SJSA1 (cell line): ENCODE data around the gene MZT1. TPM values are rescaled to one million over a fixed set of nuclear protein-coding genes. Genes with fewer than 3 reads are reported as not detected.
A peak's percentile ranks its signal among the peaks of the same experiment; 100 is the strongest.
"Not testable (repeated sequence)": the region's sequence is repeated elsewhere in the genome, so short reads cannot be mapped to it uniquely, and the experiment has no call there.

Experiments used
- DNase-seq, 2 experiments: peaks; one replicate each; pipeline ENCODE4 v3.0.0-alpha.2; 2015 to 2020; ENCODE audit warnings: low spot score in 2 of 2, low read depth in 1 of 2
- H3K27ac ChIP-seq: fragments of 250-450 bp; sonication (Bioruptor Pico); 2 replicates; pipeline ENCODE4 v1.5.1; 2020; ENCODE audit warnings: mild to moderate bottlenecking, moderate library complexity
- H3K27me3 ChIP-seq: fragments of 250-450 bp; sonication (Bioruptor Pico); replicated peaks from 2 replicates; pipeline ENCODE4 v1.5.1; 2020; ENCODE audit warnings: mild to moderate bottlenecking, moderate library complexity
- H3K36me3 ChIP-seq: fragments of 250-450 bp; sonication (Bioruptor Pico); 2 replicates; pipeline ENCODE4 v1.5.1; 2020; ENCODE audit warnings: mild to moderate bottlenecking
- H3K4me1 ChIP-seq: fragments of 250-450 bp; sonication (Bioruptor Pico); replicated peaks from 2 replicates; pipeline ENCODE4 v1.6.1; 2021; ENCODE audit warnings: mild to moderate bottlenecking
- H3K4me3 ChIP-seq: fragments of 250-450 bp; sonication (Bioruptor Pico); 2 replicates; pipeline ENCODE4 v1.5.1; 2020; ENCODE audit warnings: mild to moderate bottlenecking
- H3K9me3 ChIP-seq: fragments of 250-450 bp; sonication (Bioruptor Pico); replicated peaks from 2 replicates; pipeline ENCODE4 v1.5.1; 2020; ENCODE audit warnings: mild to moderate bottlenecking
- total RNA-seq: library from RNA; depleted of rRNA; stranded (reverse); fragments of >200 nt; shearing (Covaris generic); gene quantifications from 2 replicates; pipeline ENCODE4 v1.2.3, GENCODE V29; 2014; rRNA removed

MZT1 gene, protein sequence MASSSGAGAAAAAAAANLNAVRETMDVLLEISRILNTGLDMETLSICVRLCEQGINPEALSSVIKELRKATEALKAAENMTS
- total RNA-seq = 53.0 and 76.5 TPM in 2 replicates

DNA sequence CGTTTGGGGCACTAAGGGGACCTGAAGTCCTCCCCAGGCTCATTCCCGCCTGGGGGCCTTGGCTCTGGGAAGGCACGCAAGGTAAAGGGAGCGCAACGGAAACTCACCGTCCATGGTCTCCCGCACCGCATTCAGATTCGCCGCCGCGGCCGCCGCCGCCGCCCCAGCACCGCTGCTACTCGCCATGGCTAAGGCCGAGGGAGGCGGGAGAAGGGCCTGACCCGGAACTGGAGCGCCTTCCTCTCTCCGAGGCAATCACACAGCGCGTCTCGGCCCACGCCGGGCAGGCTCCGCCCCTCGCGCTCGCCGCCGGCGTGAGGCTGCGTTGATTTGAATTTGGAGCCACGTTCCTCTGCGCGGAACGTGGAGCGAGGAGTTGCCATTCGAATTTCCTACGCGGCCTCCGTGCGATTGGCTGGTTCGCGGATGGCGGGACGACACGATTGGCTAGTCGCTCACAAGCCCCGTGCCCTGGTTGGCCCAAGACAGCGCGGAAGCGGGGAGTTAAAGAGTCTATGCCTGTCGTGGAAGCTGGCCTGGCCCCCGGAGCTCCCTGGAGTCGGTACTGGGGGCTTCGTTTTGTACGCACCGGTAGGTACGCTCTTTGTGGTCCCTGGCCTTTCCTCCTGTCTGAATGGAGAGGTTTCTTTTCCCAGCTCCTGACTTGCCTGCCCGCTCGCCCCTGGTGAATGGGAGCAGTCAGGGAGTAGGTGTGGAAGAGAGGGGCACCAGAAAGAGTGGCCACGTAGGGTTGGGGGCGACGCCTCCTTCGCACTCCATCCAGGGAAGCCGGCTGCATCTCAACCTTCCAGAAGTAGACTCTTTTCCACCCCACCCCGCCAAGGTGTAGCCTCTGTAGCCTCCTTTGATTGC is at the start of gene MZT1, which contains the start of gene BORA:
Gene MZT1 (minus strand): TSS at position 213 of the 873 bp plus-strand sequence. CDS start 27 bp downstream, at position 186.
Gene BORA (plus strand): TSS at position 507 of the 873 bp plus-strand sequence. CDS start 1,018 bp downstream, outside the sequence.
- Histone ChIP-seq H3K27ac (peak within 1 kb of the TSS; percentile 62), H3K9me3 (no peaks in the 10 kb centered on the region), H3K4me1 (peaks cover 11% of the 10 kb centered on the region), H3K36me3 (peaks cover 51% of the 10 kb centered on the region), H3K27me3 (no peaks in the 10 kb centered on the region), H3K4me3 (peak within 1 kb of the TSS; percentile 83)
- peak; percentile 95 to 96 for DNase-seq

DNA sequence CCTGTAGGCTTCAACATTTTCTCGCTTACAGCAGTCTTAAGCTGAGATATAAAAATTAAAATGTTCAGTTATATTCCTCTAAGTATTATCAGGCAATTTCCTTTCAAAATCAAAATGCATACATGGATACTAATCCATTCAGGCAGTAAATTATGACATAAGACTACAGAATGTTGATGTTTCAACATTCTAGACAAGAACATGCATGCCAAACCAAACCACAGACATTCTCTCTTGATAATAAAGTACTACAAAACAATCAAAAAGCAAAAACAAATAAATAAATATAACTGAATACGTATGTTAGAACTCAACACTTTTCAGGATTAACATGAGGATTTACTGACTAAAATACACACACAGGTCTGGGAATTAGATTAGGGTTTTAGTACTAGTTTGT is 46.6 kb upstream of the MZT1 start:
- Histone ChIP-seq H3K4me3 (no peak overlapping the region), H3K4me1 (no peaks in the 10 kb centered on the region), H3K36me3 (peaks cover 84% of the 10 kb centered on the region), H3K27me3 (no peaks in the 10 kb centered on the region), H3K27ac (no peak overlapping the region), H3K9me3 (no peaks in the 10 kb centered on the region)
- peak in 1 of 2 experiments; percentile 22 for DNase-seq

DNA sequence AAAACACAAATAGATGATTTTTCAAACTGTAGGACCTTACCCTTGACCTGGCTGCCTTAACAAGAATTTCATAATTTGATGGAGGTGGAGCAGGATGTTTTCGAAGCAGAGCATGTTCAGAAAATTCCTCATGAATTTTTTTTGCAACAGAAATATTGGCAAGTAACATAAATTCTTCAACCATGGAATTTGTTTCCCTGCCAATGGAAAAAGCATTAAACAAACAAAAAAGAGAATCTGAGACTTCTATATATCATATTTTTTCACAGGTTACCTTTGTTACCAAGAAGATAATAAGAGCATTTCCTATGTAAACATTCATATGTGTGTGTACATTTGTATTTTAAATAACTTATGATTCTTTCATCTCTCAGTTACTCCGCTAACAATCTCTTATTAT is 36.0 kb upstream of the MZT1 start:
- H3K9me3 ChIP-seq = no peaks in the 10 kb centered on the region
- H3K36me3 ChIP-seq = peaks cover 94% of the 10 kb centered on the region
- no peak overlapping the region for H3K4me3 ChIP-seq
- no peaks in the 10 kb centered on the region for H3K4me1 ChIP-seq
- H3K27ac ChIP-seq = no peak overlapping the region
- no peak for DNase-seq
- H3K27me3 ChIP-seq = no peaks in the 10 kb centered on the region

DNA sequence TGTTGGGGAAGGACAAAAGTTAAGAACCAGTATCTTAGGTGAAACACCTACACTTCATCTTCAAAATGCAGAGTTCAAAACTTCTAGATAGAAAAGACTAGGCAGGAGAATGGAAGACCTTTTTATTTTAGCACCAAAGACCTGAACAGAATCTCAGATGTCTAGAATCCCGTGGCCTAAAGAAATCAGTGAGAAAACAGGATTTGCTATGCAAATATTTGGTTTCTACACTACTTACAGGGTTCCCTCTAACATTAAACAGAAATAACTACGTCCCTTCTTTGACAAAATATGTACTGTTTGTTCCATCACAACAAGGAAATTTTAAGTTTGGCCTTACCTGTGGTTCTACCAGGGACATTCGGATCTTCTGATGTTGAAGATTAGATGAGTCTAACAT is 32.8 kb upstream of the MZT1 start:
- Histone ChIP-seq H3K9me3 (no peaks in the 10 kb centered on the region), H3K27me3 (no peaks in the 10 kb centered on the region), H3K27ac (no peak overlapping the region), H3K36me3 (peaks cover 88% of the 10 kb centered on the region), H3K4me3 (no peak overlapping the region), H3K4me1 (no peaks in the 10 kb centered on the region)
- no peak for DNase-seq

DNA sequence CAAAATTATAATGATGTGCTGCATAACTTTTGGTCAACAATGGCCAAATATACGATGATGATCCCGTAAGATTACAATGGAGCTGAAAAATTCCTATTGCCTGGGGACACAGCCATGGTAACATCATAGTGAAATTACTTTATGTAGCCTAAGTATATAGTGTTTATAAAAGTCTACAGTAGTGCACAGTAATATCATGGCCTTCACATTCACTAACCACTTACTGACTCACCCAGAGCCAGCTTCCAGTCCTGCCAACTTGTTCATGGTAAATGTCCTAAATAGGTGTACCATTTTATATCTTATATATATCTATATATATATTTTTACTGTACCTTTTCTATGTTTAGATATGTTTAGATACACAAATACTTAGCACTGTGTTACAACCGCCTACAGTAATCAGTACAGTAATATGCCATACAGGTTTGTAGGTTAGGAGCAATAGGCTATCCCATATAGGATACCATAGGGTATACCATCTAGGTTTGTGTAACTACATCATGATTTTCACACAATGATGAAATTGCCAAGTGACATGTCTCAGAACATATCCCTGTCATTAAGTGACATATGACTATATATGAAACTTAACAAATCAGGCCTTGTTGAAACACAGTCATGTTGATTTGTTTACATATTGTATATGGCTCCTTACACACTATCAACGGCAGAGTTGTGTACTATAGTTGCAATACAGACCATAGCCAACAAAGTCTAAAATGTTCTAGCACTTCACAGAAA is 30.5 kb upstream of the MZT1 start:
- no peaks in the 10 kb centered on the region for H3K27me3 ChIP-seq
- no peak overlapping the region for H3K4me3 ChIP-seq
- no peaks in the 10 kb centered on the region for H3K9me3 ChIP-seq
- H3K27ac ChIP-seq = no peak overlapping the region
- no peaks in the 10 kb centered on the region for H3K4me1 ChIP-seq
- H3K36me3 ChIP-seq = peaks cover 88% of the 10 kb centered on the region
- no peak for DNase-seq

DNA sequence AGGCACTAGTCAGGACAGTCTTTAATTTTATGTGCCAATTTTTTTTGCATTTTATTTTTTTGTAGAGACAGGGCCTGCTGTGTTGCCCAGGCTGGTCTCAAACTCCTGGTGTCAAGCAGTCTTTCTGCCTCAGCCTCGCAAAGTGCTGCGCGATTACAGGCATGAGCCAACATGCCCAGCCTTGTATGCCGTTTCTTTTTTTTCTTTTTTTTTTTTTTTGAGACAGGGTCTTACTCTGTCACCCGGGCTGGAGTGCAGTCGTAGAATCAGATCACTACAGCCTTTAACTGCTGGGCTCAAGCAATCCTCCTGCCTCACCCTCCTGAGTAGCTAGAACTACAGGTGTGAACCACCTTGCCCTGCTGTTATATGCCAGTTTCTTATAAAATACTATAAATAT is 26.7 kb upstream of the MZT1 start:
- Histone ChIP-seq H3K27me3 (no peaks in the 10 kb centered on the region), H3K4me1 (no peaks in the 10 kb centered on the region), H3K9me3 (no peaks in the 10 kb centered on the region), H3K27ac (no peak overlapping the region), H3K4me3 (no peak overlapping the region), H3K36me3 (peaks cover 80% of the 10 kb centered on the region)
- no peak for DNase-seq

DNA sequence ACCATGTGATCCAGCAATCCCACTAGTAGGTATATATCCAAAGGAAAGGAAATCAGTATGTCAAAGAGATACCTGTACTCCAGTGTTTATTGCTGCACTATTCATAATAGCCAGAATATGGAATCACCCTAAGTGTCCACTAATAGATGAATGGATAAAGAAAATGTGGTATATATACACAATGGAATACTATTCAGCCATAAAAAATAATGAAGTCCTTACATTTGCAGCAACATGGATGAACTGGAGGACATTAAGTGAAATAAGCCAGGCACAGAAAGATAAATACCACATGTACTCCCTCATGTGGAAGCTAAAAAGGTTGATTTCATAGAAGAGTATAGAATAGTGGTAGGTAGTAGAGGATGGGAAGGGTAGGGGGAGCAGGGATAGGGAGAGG is 23.8 kb upstream of the MZT1 start:
- H3K9me3 ChIP-seq = no peaks in the 10 kb centered on the region
- peaks cover 74% of the 10 kb centered on the region for H3K36me3 ChIP-seq
- H3K27ac ChIP-seq = no peak overlapping the region

DNA sequence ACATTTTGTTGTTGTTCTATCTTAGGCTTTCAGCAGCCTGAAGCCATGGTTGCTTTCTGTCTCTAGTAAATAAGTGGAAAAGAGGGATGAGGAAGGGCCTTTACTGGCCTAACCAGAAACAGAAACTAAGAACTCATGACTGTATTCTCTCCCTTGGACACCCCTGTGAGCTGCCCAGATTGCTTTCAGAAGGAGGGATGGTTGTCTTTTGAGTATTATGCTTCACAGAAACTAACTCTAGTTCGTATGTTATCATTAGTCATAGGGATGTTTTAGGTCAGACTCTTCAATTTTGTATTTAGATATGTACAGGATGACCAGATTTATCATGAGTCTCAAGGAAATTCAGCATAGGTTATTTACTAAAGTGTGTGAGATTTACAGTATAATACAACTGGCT is 17.8 kb upstream of the MZT1 start:
- Histone ChIP-seq H3K27ac (no peak overlapping the region), H3K4me1 (no peaks in the 10 kb centered on the region), H3K27me3 (no peaks in the 10 kb centered on the region), H3K9me3 (no peaks in the 10 kb centered on the region), H3K4me3 (no peak overlapping the region), H3K36me3 (peaks cover 52% of the 10 kb centered on the region)
- DNase-seq = no peak

More for the DNA sequence above, 23.8 kb upstream of the MZT1 start:
- DNase-seq = no peak
- Histone ChIP-seq H3K4me1 (no peaks in the 10 kb centered on the region), H3K4me3 (no peak overlapping the region), H3K27me3 (no peaks in the 10 kb centered on the region)

DNA sequence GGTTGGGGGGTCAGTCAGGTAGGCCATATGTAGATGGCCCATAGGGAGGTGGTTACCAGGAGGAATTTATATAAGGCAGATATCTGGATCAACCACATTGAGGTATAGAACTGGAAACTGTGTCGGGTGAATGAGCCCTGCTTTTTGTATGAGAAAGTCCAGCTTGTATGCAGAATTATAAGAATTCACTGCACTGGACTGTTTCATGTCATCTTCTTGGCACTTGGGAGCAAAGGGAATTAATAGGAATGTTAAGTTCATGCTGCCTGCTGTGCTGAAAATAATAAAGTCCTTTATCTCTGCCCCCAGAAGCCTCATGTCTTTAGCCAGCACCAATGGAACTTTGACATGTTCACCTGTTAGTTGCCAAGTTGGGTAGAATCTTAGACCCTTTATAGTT is 12.6 kb upstream of the MZT1 start:
- Histone ChIP-seq H3K27me3 (no peaks in the 10 kb centered on the region), H3K36me3 (peaks cover 42% of the 10 kb centered on the region), H3K27ac (no peak overlapping the region), H3K4me1 (no peaks in the 10 kb centered on the region), H3K4me3 (no peak overlapping the region), H3K9me3 (no peaks in the 10 kb centered on the region)
- no peak for DNase-seq

DNA sequence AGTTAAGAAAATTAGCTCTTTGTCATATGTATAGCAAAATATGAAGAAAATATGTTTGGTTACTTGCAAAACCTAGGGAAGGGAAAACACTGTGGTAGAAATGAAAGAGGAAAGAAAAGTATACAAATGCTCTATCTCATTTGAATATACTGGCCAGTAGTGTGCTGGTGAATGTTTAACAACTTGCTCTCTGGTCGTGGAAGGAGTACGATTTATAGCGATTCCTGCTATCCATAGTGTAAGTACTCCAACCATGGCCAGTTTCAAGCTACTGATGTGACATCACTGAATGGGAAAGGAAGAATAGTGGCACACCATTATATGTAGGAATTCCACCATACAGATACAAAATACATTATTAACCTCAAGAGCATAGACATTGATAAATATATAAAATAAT is 9.6 kb upstream of the MZT1 start:
- H3K27me3 ChIP-seq = no peaks in the 10 kb centered on the region
- H3K4me1 ChIP-seq = no peaks in the 10 kb centered on the region
- no peaks in the 10 kb centered on the region for H3K9me3 ChIP-seq
- H3K36me3 ChIP-seq = peaks cover 47% of the 10 kb centered on the region
- no peak overlapping the region for H3K27ac ChIP-seq
- no peak overlapping the region for H3K4me3 ChIP-seq
- DNase-seq = no peak

DNA sequence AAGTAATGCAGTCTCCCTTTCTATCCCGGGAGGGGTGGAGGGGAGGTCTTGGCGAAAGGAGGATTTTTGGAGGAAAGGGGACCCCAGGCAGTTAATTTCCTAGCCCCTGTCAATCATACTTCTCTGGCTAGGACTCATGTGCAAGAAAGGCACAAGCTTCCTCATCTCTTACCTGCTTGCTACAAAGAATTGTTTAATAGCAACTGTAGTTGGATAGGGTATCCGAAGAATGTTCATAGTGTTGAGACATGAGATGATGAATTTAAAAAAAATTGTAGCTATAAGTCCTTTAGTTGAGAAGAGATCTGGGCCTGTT is 819 bp upstream of the MZT1 start:
- peaks cover 57% of the 10 kb centered on the region for H3K36me3 ChIP-seq
- peak overlapping the region; percentile 28 for H3K27ac ChIP-seq
- peaks cover 11% of the 10 kb centered on the region for H3K4me1 ChIP-seq
- H3K27me3 ChIP-seq = no peaks in the 10 kb centered on the region
- no peaks in the 10 kb centered on the region for H3K9me3 ChIP-seq
- DNase-seq = no peak
- peak overlapping the region; percentile 83 for H3K4me3 ChIP-seq

DNA sequence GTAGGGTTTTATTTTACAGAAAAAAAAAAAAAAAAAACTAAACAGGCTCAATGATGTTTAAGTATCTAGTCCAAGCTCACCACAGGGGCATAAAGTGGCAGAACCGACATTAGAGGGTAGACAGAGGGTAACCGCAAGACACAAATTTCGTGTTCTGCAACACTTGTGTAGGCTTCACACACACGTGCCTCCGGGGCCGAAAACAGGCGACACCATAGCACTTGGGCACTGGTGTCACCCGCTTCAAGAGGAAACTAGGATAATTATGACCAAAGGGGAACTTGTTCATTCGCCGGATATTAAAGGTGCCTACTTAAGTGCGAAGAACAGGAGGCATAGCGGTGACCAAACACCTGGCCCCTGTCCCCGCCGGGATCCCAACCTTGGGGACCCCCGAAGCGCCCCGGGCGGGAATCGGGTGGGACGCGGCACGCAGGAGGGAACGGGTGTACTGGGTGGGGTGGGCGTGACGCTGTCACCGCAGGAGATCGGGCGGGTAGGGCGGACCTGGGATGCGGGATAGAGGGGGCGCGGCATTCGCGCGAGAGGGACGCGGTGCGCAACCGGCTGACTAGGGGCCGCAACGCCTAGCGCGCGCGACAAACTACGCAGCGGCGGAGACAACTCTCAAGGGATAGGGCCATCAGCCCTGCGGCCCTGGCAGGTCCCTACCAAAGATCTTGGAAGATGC is 558 bp downstream of the MZT1 start:
- H3K4me1 ChIP-seq = peaks cover 11% of the 10 kb centered on the region
- peak; percentile 9 to 52 for DNase-seq
- peaks cover 48% of the 10 kb centered on the region for H3K36me3 ChIP-seq
- peak overlapping the region; percentile 83 for H3K4me3 ChIP-seq
- no peaks in the 10 kb centered on the region for H3K27me3 ChIP-seq
- H3K9me3 ChIP-seq = no peaks in the 10 kb centered on the region
- peak overlapping the region; percentile 62 for H3K27ac ChIP-seq

DNA sequence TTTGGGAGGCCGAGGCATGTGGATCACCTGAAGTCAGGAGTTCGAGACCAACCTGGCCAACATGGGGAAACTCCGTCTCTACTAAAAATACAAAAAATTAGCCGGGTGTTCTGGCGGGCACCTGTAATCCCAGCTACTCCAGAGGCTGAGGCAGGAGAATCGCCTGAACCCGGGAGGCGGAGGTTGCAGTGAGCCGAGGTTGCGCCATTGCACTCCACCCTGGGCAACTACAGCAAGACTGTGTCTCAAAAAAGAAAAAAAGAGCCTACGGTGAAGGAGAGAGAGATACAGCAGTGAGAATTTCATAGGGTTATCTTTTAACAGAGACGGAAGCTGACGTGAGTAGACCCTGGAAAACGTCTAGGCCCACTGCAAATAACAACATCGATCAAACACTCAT is 1.2 kb downstream of the MZT1 start:
- Histone ChIP-seq H3K4me3 (peak overlapping the region; percentile 83), H3K4me1 (peaks cover 11% of the 10 kb centered on the region), H3K36me3 (peaks cover 46% of the 10 kb centered on the region)
- not testable (repeated sequence) for H3K27me3 ChIP-seq, DNase-seq, H3K27ac ChIP-seq, H3K9me3 ChIP-seq
